ENCODE results near the gene PTPRN2.

DNA sequence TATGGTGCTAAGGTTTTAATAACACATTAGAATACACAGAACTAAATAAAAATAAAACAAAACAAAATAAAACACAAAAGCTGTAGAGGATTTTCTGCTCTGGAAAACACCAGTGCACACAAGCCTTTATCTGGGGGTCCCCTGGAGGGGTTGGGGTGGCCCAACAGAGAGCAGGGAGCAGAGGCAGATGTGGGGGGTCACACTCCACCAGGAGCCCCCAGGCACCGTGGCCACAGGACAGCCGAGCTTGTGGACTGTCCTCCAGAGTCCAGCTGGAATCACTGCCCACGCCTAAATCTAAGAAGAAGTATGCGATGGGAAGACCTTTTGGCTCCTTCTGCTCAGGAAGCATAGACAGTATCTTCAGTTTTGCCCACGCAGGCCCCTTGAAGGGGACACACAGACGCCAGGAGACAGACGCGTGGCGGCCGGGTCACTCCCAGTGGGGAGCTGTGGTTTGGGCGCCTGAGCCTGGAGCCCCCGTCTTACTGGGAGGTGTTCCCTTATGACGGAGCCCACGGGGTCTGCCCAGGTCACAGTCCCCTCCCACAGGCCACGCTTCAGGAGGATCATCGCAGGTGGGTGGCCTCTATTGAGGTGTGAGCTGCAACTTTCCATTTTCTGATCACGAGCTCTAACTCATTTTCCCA lies 595.0 kb downstream of the PTPRN2 start:
- no peak for TF ChIP-seq EZH2 (IDR thresholded peaks at IDR 0.05; ENCODE audit: low read depth)
- TF ChIP-seq, protein P1, sequence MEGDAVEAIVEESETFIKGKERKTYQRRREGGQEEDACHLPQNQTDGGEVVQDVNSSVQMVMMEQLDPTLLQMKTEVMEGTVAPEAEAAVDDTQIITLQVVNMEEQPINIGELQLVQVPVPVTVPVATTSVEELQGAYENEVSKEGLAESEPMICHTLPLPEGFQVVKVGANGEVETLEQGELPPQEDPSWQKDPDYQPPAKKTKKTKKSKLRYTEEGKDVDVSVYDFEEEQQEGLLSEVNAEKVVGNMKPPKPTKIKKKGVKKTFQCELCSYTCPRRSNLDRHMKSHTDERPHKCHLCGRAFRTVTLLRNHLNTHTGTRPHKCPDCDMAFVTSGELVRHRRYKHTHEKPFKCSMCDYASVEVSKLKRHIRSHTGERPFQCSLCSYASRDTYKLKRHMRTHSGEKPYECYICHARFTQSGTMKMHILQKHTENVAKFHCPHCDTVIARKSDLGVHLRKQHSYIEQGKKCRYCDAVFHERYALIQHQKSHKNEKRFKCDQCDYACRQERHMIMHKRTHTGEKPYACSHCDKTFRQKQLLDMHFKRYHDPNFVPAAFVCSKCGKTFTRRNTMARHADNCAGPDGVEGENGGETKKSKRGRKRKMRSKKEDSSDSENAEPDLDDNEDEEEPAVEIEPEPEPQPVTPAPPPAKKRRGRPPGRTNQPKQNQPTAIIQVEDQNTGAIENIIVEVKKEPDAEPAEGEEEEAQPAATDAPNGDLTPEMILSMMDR (conservative IDR thresholded peaks at IDR 0.05): no peak

Data from PC-9 (cell line).